HG02610 (cell line): ENCODE results near the gene LCAT.
"Not testable (repeated sequence)": the region's sequence is repeated elsewhere in the genome, so short reads cannot be mapped to it uniquely, and the experiment has no call there.

Experiments
- ATAC-seq: cut with Tn5 transposase; IDR thresholded peaks from one replicate; pipeline ENCODE4 v1.9.1; 2021; ENCODE audit warnings: mild to moderate bottlenecking, moderate library complexity; ENCODE audit not compliant: unreplicated experiment

The LCAT gene

GRCh38 chr16:67943619-67944504 is at the start of gene LCAT:
Gene LCAT (minus strand): TSS chr16:67944120. CDS start chr16:67944101, 19 bp downstream.
- ATAC-seq: no peak

DNA sequence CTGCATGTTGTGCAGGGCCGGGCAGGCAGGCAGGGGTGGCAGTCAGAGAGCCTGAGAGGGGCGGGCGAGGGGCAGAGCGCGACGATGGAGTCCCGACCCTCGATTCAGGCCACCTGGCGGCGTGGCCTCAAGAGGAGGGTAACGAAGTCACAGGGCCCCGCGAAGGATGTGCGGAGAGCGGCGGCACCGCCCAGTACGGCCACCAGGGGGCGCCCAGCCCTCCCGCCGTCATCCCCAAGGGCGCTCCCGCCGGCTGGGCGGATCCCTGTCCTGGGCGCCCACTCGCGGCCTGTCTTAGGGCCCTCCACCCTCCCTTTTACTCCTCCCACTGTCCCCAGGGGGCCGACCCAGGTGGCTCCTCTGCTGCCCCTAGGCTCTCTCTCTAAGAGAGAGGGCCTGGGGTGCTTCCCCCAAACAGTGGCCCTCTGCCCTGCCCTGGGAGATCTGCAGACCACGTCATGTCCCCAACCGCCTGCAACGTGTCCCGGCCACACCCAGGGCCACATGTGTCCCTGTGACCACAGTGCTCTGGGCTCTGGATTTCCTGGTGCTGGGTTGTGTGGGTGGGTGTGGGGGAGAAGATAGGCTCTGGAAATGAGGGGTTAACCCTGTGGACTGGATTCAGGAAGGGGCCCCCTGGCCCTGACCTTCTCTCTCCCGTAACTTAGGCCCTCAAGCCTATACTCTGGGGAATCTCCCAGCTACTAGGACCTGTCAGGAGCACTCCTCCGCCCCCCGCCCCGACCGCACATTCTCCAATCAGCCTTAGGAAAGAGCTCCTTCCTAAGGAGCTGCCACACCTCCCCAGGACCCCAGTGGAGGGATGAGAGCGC is 49.5 kb upstream of the LCAT start:
- peak; percentile 67 for ATAC-seq

GRCh38 chr16:67992661-67993206 is 48.8 kb upstream of the LCAT start:
- ATAC-seq: no peak

DNA sequence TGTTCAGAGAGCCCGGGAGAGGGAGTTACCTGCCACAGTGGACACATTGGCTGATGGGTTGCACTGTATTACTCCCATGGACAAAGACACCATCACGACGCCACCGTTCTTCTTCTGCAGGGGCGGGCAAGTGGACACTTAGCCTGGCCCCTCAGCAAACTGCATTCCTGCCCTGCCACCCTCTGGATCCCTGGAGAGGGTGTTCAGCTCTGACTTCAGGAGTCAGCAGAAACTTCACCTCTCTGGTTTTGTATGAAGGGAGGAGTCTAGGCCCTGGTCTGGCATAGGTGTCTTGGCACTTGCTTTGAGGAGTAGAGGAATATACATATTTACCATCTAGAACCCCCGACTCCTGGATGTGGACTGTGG is 46.1 kb upstream of the LCAT start:
- ATAC-seq: no peak

DNA sequence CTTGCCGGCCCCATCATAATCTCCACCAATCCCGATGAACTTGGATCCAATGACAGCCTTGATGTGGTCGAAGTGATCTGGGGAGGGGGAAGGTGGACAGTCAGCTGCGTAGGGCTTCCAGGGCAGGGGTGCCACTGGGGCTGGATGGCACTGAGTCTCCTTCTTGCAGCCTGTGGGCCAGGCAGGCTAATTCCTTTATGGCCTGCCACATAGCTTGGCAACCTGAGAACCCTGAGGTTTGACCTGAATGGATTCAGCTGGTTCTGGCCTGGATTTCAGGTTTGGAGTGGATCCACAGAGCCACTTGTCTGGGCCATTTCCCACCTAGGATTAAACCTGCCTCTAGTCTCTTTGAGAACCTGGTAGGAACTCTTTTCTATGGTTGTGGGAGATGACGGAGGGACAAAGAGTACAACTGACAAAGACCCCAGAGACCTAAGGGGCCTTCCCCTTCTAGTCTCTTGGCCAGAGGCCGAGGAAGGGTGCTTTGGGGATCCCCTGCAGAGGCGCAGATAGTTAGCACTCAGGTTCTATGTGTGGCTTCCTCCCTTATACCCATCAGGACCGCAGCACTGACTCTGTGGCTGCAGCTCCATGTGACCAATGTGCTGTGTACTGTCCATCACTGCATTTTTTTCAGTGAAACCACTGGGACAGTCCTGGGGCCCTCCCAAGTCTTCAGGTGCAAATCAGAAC is 45.5 kb upstream of the LCAT start:
- ATAC-seq: peak; percentile 39

- ATAC-seq: no peak
Observed at GRCh38 chr16:67988675-67989074, 44.8 kb upstream of the LCAT start.

DNA sequence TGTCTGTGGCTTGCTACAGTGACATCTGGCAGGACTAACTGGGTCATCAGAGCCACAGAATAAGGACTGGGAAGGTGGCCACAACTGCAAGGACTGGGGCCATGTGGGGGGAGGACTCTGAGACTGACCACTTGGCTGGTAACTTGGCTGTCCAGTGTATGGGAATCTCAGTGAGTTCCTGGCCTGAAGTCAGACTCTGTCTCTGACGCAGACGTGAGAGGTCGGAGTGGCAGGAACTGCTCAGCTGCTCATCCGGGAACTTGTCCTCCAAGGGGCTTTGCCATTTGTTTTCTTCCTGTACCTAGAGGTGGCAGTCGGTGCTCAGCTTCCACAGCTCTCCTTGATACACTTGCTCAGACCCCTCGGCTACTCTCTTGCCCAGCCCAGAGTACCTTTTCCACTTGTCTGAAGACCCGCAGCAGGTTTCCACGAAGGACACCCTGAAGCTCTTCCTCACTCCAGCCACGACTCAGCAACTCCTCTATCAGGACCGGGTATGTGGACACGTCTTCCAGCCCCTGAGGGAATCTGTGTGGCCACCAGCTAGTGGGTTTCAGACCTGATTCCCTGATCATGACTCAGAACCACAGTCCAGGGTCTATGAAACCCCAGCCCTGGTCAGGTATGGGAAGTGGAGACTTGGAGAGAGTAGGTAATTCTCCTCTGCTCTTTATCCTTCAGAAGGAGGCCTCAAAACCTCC is 43.7 kb upstream of the LCAT start:
- ATAC-seq: no peak

- ATAC-seq: no peak
Observed at GRCh38 chr16:67986949-67987348, 43.0 kb upstream of the LCAT start.

- no peak for ATAC-seq
Observed at GRCh38 chr16:67982011-67982696, 38.2 kb upstream of the LCAT start.

GRCh38 chr16:67979955-67980678 is 36.2 kb upstream of the LCAT start, which contains the start of gene DPEP3:
Gene DPEP3 (minus strand): TSS chr16:67980499. CDS start chr16:67980380, 119 bp downstream.
- no peak for ATAC-seq

DNA sequence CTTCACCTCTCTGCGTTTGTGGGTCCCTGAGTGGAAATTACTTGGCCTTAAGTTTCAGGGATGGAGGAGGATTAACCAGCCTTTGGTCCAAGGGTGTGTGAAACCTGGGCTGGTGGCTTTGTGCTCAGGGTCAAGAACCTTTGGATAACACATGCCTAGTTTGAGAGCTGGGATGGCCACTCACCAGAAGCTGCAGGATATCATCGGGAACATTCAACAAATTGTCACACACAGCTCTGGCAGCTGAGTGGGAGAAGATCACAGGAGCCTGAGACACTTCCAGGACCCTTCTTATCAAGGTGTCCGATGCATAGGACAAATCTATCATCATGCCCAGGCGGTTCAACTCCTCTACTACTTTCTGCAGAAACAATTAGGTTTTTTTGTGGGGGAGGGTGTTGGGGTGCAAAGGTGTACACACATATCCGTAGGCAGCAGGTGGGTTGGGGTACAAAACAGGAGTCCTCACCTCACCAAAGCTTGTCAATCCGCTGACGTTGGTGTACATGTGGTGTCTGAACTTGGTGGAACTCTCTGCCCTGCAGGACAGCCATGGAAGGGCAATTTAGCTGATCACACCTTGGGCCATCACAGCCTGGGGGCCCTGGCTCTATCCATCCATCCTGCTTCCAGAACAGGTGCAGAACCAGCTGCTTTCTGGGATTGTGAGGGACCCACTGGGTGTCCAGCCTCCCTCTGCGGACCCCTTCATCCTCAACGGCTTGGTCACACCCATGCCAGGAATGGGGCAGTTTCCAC is 33.7 kb upstream of the LCAT start:
- no peak for ATAC-seq

- ATAC-seq: no peak
Observed at GRCh38 chr16:67977005-67977404, 33.1 kb upstream of the LCAT start.

- ATAC-seq: no peak
Observed at GRCh38 chr16:67976205-67976604, 32.3 kb upstream of the LCAT start.

GRCh38 chr16:67975321-67976105 is 31.6 kb upstream of the LCAT start:
- ATAC-seq: no peak

DNA sequence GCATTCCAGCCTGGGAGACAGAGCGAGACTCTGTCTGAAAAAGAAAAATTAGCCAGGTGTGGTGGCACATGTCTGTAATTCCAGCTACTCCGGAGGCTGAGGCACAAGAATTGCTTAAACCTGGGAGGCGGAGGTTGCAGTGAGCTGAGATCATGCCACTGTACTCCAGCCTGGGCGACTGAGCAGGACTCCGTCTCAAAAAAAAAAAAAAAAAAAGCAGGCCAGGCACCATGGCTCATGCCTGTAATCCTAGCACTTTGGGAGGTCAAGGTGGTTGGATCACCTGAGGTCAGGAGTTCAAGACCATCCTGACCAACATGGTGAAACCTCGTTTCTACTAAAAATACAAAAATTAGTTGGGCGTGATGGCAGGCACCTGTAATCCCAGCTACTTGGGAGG is 28.4 kb upstream of the LCAT start:
- not testable (repeated sequence) for ATAC-seq

DNA sequence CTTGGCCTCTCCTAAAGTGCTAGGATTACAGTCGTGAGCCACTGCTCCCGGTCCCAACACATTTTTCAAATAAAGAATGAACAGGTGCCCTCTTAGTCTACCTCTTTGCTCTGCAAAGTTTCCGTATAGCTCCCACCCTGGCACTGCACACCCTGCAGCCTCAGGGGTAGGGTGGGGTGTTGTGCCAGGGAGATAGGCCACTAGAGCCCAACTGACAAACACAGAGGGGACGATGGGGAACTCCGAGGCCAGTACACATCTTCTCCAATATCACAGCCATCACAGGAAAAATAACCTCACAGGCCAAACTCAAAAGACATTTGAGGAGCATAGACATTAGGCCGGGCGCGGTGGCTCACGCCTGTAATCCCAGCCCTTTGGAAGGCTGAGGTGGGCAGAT is 27.2 kb upstream of the LCAT start:
- ATAC-seq: no peak

- no peak for ATAC-seq
Observed at GRCh38 chr16:67969254-67970039, 25.5 kb upstream of the LCAT start.
